HFF-Myc (cell line): Measurements from ENCODE around the gene STPG4.

Source experiments
- DNase-seq: peaks from one replicate; pipeline ENCODE4 v3.0.0-alpha.2; 2011; ENCODE audit warnings: low read depth; ENCODE audit errors: extremely low read depth
- H3K4me3 ChIP-seq: replicated peaks from 2 replicates; pipeline ENCODE4 v1.5.1; 2011; ENCODE audit warnings: low read depth, mild to moderate bottlenecking, control low read depth, low read length
- TF ChIP-seq, protein P1 (sequence below): IDR thresholded peaks from 2 replicates; pipeline ENCODE4 v1.5.1; 2012; ENCODE audit warnings: mild to moderate bottlenecking, low read depth, low read length, control low read depth; ENCODE audit errors: missing control alignments

STPG4 gene

DNA sequence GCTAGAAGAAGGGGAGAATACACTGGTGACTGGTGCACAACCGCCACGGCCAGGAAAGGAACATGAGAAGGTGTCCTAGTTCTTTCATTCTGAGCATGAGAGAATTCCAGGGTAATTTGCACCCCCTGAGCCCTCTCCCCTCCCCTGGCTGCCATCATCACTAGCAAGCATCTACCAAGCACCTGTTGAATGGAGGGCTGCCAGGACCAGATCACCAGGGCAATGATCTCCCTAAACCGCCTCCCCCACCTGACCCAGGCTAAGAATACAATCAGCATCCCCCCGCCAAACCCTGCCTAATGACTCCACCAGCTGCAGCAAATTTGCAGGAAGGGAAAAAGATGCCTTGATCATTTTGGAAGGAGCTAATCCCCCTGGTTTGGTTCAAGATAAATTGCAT lies 100.2 kb downstream of the STPG4 start:
- no peak for DNase-seq
- TF ChIP-seq, protein P1, sequence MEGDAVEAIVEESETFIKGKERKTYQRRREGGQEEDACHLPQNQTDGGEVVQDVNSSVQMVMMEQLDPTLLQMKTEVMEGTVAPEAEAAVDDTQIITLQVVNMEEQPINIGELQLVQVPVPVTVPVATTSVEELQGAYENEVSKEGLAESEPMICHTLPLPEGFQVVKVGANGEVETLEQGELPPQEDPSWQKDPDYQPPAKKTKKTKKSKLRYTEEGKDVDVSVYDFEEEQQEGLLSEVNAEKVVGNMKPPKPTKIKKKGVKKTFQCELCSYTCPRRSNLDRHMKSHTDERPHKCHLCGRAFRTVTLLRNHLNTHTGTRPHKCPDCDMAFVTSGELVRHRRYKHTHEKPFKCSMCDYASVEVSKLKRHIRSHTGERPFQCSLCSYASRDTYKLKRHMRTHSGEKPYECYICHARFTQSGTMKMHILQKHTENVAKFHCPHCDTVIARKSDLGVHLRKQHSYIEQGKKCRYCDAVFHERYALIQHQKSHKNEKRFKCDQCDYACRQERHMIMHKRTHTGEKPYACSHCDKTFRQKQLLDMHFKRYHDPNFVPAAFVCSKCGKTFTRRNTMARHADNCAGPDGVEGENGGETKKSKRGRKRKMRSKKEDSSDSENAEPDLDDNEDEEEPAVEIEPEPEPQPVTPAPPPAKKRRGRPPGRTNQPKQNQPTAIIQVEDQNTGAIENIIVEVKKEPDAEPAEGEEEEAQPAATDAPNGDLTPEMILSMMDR, result no peak
- no peak overlapping the region for H3K4me3 ChIP-seq

DNA sequence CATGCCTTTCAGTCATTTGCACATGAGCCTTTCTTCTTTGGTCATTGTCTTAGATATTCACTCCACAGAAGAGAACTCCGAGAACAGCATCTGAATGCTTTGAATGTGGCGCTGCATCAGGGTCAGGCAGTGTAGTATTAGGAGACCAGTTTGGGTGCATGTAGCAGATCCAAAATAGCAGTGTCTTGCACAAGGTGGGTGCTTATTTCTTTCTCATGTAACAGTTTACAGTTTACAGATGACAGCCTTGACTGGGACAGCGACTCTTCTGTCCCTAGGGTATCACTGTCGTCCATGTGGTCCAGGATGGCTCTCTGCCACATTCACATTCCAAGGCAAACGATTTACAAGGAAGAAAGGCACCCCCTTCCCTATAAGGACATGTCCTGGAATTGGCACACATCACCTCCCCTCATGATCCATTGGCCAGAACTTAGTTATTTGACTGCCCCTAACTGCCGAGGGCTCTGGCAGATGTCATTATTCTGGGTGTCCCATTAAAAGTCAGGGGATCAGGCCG lies 101.0 kb downstream of the STPG4 start:
- no peak overlapping the region for H3K4me3 ChIP-seq
- TF ChIP-seq, protein P1, result no peak
- DNase-seq, result no peak

DNA sequence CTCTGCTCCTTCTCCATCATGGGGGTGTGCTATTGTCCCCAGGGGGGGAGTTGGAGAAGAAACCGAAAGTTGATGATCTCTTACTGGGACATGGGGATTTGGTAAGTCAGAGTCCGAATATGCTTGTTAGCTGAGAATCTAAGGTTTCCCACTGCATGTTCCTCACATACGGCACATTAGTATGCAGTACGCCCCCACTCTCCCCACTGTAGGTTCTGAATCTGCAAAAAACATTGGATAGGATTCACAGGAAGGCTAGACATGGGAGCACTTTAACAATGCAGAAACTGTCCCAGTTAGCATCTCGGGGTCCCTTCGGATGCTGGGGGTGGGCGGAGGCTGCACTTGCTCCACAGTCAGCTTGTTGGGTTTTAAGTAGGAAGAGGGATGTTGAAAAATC lies 102.3 kb downstream of the STPG4 start:
- TF ChIP-seq, protein P1, result no peak
- no peak for DNase-seq
- no peak overlapping the region for H3K4me3 ChIP-seq

DNA sequence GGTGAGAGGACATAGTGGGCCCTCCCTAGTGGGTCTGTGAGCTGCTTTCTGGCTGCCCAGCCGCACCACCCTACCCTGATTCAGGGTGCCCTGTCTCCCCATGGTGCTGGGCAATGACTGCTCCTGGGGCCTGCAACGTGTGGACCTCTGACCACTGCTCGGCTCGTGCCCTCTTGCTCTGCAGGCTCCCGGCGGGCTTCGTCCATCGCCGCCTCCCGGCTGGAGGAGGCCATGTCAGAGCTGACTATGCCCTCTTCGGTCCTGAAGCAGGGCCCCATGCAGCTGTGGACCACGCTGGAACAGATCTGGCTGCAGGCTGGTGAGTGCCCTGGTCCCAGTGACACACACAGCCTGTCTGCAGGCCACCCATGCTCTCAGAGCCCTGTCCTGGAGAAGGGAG lies 103.5 kb downstream of the STPG4 start:
- TF ChIP-seq, protein P1, result no peak
- no peak for DNase-seq
- H3K4me3 ChIP-seq, result no peak overlapping the region

DNA sequence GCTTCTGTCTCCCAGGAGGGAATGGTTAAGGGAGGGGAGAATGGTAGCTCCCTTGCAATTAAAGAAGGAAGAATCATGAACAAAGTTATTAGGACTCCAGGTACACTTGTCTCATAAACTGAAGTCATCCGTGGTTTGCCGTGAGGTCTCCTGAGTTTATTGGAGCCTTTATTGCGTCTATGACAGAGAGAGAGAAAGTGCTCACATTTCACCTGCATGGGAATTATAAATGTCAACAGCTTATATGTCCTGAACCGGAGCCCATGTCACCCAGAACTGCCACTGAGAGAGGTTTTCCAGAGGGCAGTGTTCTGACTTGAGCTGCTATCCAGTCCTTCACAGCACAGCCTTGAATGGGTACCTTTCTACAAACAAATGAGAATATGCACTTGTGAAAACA lies 104.3 kb downstream of the STPG4 start:
- TF ChIP-seq, protein P1, result no peak
- H3K4me3 ChIP-seq, result no peak overlapping the region
- DNase-seq, result no peak

DNA sequence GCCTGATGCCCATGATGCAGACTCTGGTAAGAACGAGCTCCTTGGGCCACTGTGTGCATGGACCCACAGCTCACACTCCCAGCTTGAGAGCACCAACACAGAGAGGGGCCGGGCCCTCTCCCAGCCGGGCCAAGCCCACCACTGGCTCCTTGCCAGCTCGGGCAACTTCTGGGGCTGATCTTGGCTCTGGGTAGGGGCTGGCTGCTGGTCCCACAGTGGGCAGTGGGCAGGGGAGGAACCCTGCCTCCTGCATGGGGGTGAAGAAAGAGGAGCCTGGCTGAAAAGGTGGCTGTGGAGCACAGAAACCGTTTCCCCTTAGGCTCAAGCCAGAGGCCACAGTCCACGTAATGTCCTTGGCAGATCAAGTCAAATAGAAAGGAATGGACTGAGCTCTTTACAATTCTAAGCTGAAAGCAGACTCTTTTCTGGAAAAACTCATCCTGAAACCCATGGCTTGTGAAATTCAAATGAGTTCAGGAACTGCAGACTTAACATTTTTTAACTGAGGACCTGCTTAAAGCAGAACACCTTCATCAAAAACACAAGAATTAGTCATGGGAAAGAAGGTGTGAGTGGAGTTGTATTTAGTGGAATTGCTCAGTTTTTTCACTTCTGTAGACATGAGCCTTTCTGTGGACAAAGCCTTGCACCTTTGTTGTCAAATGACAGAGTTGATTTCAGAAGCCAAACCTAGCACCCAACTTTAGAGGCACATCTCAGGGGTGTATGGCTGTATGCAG lies 104.9 kb downstream of the STPG4 start:
- no peak overlapping the region for H3K4me3 ChIP-seq
- TF ChIP-seq, protein P1, result no peak
- DNase-seq, result no peak

DNA sequence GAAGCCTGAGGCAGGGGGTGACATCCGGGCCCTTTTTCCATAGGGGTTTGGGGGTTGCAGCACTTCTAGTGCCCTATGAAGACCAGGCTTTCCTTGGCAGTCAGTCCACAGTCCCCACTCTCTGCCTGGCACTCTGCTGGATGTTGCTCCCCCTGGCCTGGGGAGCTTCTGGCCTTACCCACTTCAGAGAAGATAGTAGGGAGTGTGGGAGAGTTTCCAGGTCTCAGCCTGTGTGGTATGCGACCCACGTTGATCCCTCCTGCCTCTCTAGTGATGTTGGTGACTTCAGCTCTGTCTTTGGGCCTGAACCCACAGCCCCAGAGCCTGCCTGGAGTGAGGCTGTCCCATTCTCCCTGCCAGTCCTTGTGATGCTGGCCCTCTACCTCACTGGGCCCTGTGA lies 105.6 kb downstream of the STPG4 start:
- H3K4me3 ChIP-seq, result no peak overlapping the region
- TF ChIP-seq, protein P1, result no peak
- no peak for DNase-seq
